Testis (tissue), 3 donors: Measurements from ENCODE around the gene S100A11. TPM values are rescaled to one million over a fixed set of nuclear protein-coding genes. Genes with fewer than 3 reads are reported as not detected.
A peak's percentile ranks its signal among the peaks of the same experiment; 100 is the strongest.

Experiments
- DNase-seq: peaks from one replicate; pipeline ENCODE4 v3.0.0-alpha.2; 2019
- H3K27ac ChIP-seq, 2 donors: fragments of 200-600 bp; sonication (generic); one replicate each; pipeline ENCODE4 v1.5.1; 2019
- H3K27me3 ChIP-seq: fragments of 200-600 bp; sonication (generic); one replicate; pipeline ENCODE4 v1.5.1; 2019
- H3K36me3 ChIP-seq: fragments of 200-600 bp; sonication (generic); one replicate; pipeline ENCODE4 v1.5.1; 2017; ENCODE audit warnings: low read depth; ENCODE audit errors: missing control alignments
- H3K4me1 ChIP-seq: fragments of 200-600 bp; sonication (generic); one replicate; pipeline ENCODE4 v1.5.1; 2019
- H3K4me3 ChIP-seq, 2 donors: fragments of 200-600 bp; sonication (generic); one replicate each; pipeline ENCODE4 v1.5.1; 2017 to 2019
- H3K9me3 ChIP-seq: fragments of 200-600 bp; sonication (generic); one replicate; pipeline ENCODE4 v1.5.1; 2017
- CTCF ChIP-seq, 3 experiments: fragments of 450-650 bp in 2 of 3; fragments of 200-600 bp in 1 of 3; sonication (generic) in 1 of 3; IDR thresholded peaks; one replicate each; pipeline ENCODE4 v1.5.1; 2016 to 2019; ENCODE audit warnings: antibody characterized with exemption in 3 of 3, mild to moderate bottlenecking in 2 of 3, moderate library complexity in 1 of 3
- POLR2A ChIP-seq: fragments of 450-650 bp; IDR thresholded peaks from one replicate; pipeline ENCODE4 v1.6.1; 2017; ENCODE audit warnings: antibody characterized with exemption, mild to moderate bottlenecking, moderate library complexity
- WGBS, 2 donors: methylation state at CpG; one replicate each; pipeline ENCODE4 v1.1.5; 2018; 5-methylcytosine and 5-hydroxymethylcytosine counted together
- intact Hi-C: fragments of 100-400 bp; cut with DNase I; formaldehyde crosslinking; loops from one replicate; pipeline ENCODE4 v1.15.1; 2023; ENCODE audit warnings: low total_unique reads
- polyA plus RNA-seq: library from polyadenylated mRNA; stranded (reverse); fragments of 350-450 nt; fragmentation: Illumina TruSeq; extraction: RNeasy Lipid Tissue Mini Kit (QIAGEN cat#74804); gene quantifications from one replicate; pipeline ENCODE4 v1.2.3, GENCODE V29; 2014; ENCODE audit warnings: low read depth, low replicate concordance; ENCODE audit not compliant: insufficient read depth
- total RNA-seq, 2 donors: library from RNA; depleted of rRNA; stranded (reverse); fragments of >200 nt; gene quantifications; one replicate each; pipeline ENCODE4 v1.2.3, GENCODE V29; 2016

S100A11 gene
- total and polyA plus RNA-seq, 3 donors from 2014 or later = 80.2 to 275 (median 86.9) TPM

GRCh38 chr1:152001631-152002584 is 34.9 kb downstream of the S100A11 start:
- TF ChIP-seq POLR2A (no peak), CTCF (IDR thresholded peaks at IDR 0.05) (peak; percentile 78 to 91 (median 89))
- Histone ChIP-seq H3K36me3 (no peaks in the 10 kb centered on the region), H3K4me1 (no peaks in the 10 kb centered on the region), H3K27me3 (no peaks in the 10 kb centered on the region), H3K27ac (no peak overlapping the region), H3K4me3 (no peak overlapping the region), H3K9me3 (no peaks in the 10 kb centered on the region)
- peak; percentile 94 for DNase-seq
- intact Hi-C loops = no loop called here
- 73 to 89% methylated on average over 3 to 4 of the region's 4 CpGs for WGBS, 2 donors

- Histone ChIP-seq H3K4me3 (no peak overlapping the region), H3K4me1 (no peaks in the 10 kb centered on the region), H3K27me3 (no peaks in the 10 kb centered on the region), H3K27ac (no peak overlapping the region), H3K36me3 (no peaks in the 10 kb centered on the region), H3K9me3 (no peaks in the 10 kb centered on the region)
- TF ChIP-seq POLR2A = no peak
- no peak for TF ChIP-seq CTCF (IDR thresholded peaks at IDR 0.05)
- WGBS, 2 donors = 60 to 71% methylated on average over 4 of the region's 4 CpGs
- no peak for DNase-seq
- intact Hi-C loops = no loop called here
Observed at GRCh38 chr1:152000964-152001630, 35.7 kb downstream of the S100A11 start.

- no peaks in the 10 kb centered on the region for H3K9me3 ChIP-seq
- TF ChIP-seq POLR2A = no peak
- TF ChIP-seq CTCF (IDR thresholded peaks at IDR 0.05) = no peak
- no peak overlapping the region for H3K4me3 ChIP-seq
- no peaks in the 10 kb centered on the region for H3K27me3 ChIP-seq
- intact Hi-C loops = no loop called here
- H3K4me1 ChIP-seq = peaks cover 3% of the 10 kb centered on the region
- no peaks in the 10 kb centered on the region for H3K36me3 ChIP-seq
- no peak overlapping the region for H3K27ac ChIP-seq
- DNase-seq = no peak
Observed at GRCh38 chr1:151998611-151999362, 38.0 kb downstream of the S100A11 start.

- WGBS, 2 donors = 92 to 95% methylated on average over 1 of the region's 1 CpG
- TF ChIP-seq CTCF (IDR thresholded peaks at IDR 0.05) = no peak
- no peak for TF ChIP-seq POLR2A
- no peaks in the 10 kb centered on the region for H3K27me3 ChIP-seq
- H3K36me3 ChIP-seq = no peaks in the 10 kb centered on the region
- no peaks in the 10 kb centered on the region for H3K9me3 ChIP-seq
- intact Hi-C loops = no loop called here
- H3K27ac ChIP-seq = no peak overlapping the region
- peaks cover 5% of the 10 kb centered on the region for H3K4me1 ChIP-seq
- no peak for DNase-seq
- no peak overlapping the region for H3K4me3 ChIP-seq
Observed at GRCh38 chr1:151997284-151997570, 39.6 kb downstream of the S100A11 start.
